HEK293T (cell line): ENCODE measurements around the gene VTI1A.

Source experiments
- ARNT ChIP-seq: fragments of 450-650 bp; IDR thresholded peaks from 2 replicates; pipeline ENCODE4 v1.6.1; 2017; ENCODE audit warnings: mild to moderate bottlenecking
- BHLHE40 ChIP-seq: fragments of 450-650 bp; IDR thresholded peaks from 2 replicates; pipeline ENCODE4 v1.6.1; 2016; ENCODE audit warnings: mild to moderate bottlenecking, moderate library complexity, borderline replicate concordance
- ELF4 ChIP-seq: fragments of 450-650 bp; IDR thresholded peaks from 2 replicates; pipeline ENCODE4 v1.6.1; 2017; ENCODE audit warnings: antibody characterized with exemption
- FOXA1 ChIP-seq: fragments of 450-650 bp; IDR thresholded peaks from 2 replicates; pipeline ENCODE4 v1.6.1; 2016; ENCODE audit warnings: mild to moderate bottlenecking
- FOXK2 ChIP-seq: fragments of 450-650 bp; IDR thresholded peaks from 2 replicates; pipeline ENCODE4 v1.6.1; 2016; ENCODE audit warnings: mild to moderate bottlenecking
- FOXM1 ChIP-seq: fragments of 450-650 bp; IDR thresholded peaks from 2 replicates; pipeline ENCODE4 v1.6.1; 2017; ENCODE audit warnings: mild to moderate bottlenecking, borderline replicate concordance
- NFRKB ChIP-seq: fragments of 450-650 bp; IDR thresholded peaks from 2 replicates; pipeline ENCODE4 v1.6.1; 2016; ENCODE audit warnings: mild to moderate bottlenecking, moderate library complexity
- SP1 ChIP-seq: fragments of 450-650 bp; IDR thresholded peaks from 2 replicates; pipeline ENCODE4 v1.6.1; 2017
- SUZ12 ChIP-seq: fragments of 450-650 bp; IDR thresholded peaks from 2 replicates; pipeline ENCODE4 v1.6.1; 2016; ENCODE audit warnings: mild to moderate bottlenecking
- TARDBP ChIP-seq: fragments of 450-650 bp; IDR thresholded peaks from 2 replicates; pipeline ENCODE4 v1.6.1; 2016
- ZNF384 ChIP-seq: fragments of 450-650 bp; IDR thresholded peaks from 2 replicates; pipeline ENCODE4 v1.6.1; 2016

DNA sequence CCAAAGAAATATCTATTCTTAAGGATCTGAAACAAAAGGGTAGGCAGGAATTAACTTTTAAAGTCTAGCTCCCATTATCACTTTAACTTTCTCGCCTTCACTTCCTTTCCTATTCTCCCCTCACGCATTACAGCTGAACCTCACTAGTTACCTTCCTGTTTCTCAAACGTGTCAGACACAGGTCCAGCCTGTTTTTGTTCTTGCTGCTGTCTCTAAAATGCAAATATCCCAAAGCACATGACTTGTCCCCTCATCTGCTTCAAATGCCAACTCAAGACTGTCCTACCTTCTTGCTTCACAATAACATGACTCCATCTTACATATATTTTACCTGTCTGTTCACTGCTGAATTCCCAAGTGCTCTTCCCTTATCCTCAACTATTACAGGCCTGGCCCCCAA, 17.9 kb upstream of the VTI1A start:
- no peak for TF ChIP-seq NFRKB
- TF ChIP-seq TARDBP = no peak
- no peak for TF ChIP-seq SUZ12
- TF ChIP-seq ELF4 = no peak
- no peak for TF ChIP-seq SP1
- TF ChIP-seq FOXM1 = no peak
- no peak for TF ChIP-seq FOXK2
- TF ChIP-seq ZNF384 = no peak
- TF ChIP-seq FOXA1 = no peak
- no peak for TF ChIP-seq BHLHE40
- no peak for TF ChIP-seq ARNT
